Thymus (tissue), 11 donors: Measurements from ENCODE around the gene FOXS1. TPM values are rescaled to one million over a fixed set of nuclear protein-coding genes. Genes with fewer than 3 reads are reported as not detected.

ENCODE experiments used
- DNase-seq, 9 donors: peaks; one replicate each; pipeline ENCODE4 v3.0.0-alpha.2; 2013; ENCODE audit warnings: low spot score in 9 of 9, low read depth in 6 of 9, missing footprints in 1 of 9
- H3K27ac ChIP-seq, 2 donors: one replicate each; pipeline ENCODE4 v1.5.1; 2013; ENCODE audit warnings: control low read depth in 1 of 2, low read depth in 1 of 2, low read length in 1 of 2, mild to moderate bottlenecking in 1 of 2, moderate library complexity in 1 of 2
- H3K27me3 ChIP-seq, 2 donors: one replicate each; pipeline ENCODE4 v1.5.1; 2013; ENCODE audit warnings: low read length in 1 of 2; ENCODE audit not compliant: control insufficient read depth in 2 of 2, insufficient read depth in 1 of 2
- H3K36me3 ChIP-seq, 2 donors: one replicate each; pipeline ENCODE4 v1.5.1; 2013; ENCODE audit warnings: low read length in 1 of 2, mild to moderate bottlenecking in 1 of 2, moderate library complexity in 1 of 2; ENCODE audit not compliant: control insufficient read depth in 2 of 2, insufficient read depth in 2 of 2
- H3K4me1 ChIP-seq, 2 donors: one replicate each; pipeline ENCODE4 v1.5.1; 2013; ENCODE audit warnings: low read length in 2 of 2; ENCODE audit not compliant: control insufficient read depth in 2 of 2, insufficient read depth in 2 of 2
- H3K4me3 ChIP-seq, 2 donors: one replicate each; pipeline ENCODE4 v1.5.1; 2013; ENCODE audit warnings: low read length in 2 of 2, control low read depth in 1 of 2, mild to moderate bottlenecking in 1 of 2
- H3K9me3 ChIP-seq, 2 donors: one replicate each; pipeline ENCODE4 v1.5.1; 2013; ENCODE audit warnings: low read length in 1 of 2, mild to moderate bottlenecking in 1 of 2; ENCODE audit not compliant: control insufficient read depth in 2 of 2, insufficient read depth in 1 of 2
- WGBS: extraction: QIAGEN DNeasy Blood & Tissue Kit; methylation state at CpG from one replicate; pipeline ENCODE4 v1.1.7; 2013; 5-methylcytosine and 5-hydroxymethylcytosine counted together
- polyA plus RNA-seq: library from polyadenylated mRNA; stranded (reverse); fragments of 200-250 nt; gene quantifications from one replicate; pipeline ENCODE4 v1.2.3, GENCODE V29; 2013
- total RNA-seq: library from RNA; stranded (reverse); fragments of 120-200 nt; gene quantifications from one replicate; pipeline ENCODE4 v1.2.4, GENCODE V29; 2013
- donor health status: healthy.

The FOXS1 gene
- total and polyA plus RNA-seq, 2 donors, result 1.2 to 4.7 TPM

- no peaks in the 10 kb centered on the region for H3K9me3 ChIP-seq
- peaks cover 3 to 15% of the 10 kb centered on the region in 2 donors for H3K4me1 ChIP-seq
- H3K36me3 ChIP-seq, result peaks cover 46 to 84% of the 10 kb centered on the region in 2 donors
- WGBS, result 96% methylated on average over 7 of the region's 7 CpGs
- no peaks in the 10 kb centered on the region for H3K27me3 ChIP-seq
- no peak overlapping the region for H3K27ac ChIP-seq
- no peak overlapping the region for H3K4me3 ChIP-seq
- no peak for DNase-seq
These were observed 43.9 kb downstream of the FOXS1 start for GRCh38 chr20:31801508-31801907.

DNA sequence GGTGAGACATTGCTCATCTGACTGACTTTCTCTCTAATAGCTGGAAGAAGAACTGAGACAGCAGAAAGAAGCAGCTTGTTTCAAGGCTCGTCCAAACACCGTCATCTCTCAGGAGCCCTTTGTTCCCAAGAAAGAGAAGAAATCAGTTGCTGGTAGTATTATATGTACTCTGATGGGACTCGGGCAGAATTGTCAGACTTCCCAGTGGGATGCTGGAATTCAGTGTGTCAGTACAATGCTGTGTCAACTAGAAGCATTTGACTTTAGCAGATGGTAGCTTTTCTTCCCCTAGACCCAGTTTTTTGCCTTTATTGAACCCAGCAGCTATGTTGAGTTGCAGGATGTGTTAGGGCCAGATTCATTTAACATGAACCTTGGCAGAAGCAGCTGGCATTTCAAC, 48.0 kb downstream of the FOXS1 start:
- Histone ChIP-seq H3K27ac (no peak overlapping the region), H3K9me3 (no peaks in the 10 kb centered on the region), H3K4me1 (no peaks in the 10 kb centered on the region), H3K36me3 (peaks cover 47 to 83% of the 10 kb centered on the region in 2 donors), H3K27me3 (no peaks in the 10 kb centered on the region), H3K4me3 (no peak overlapping the region)
- 97% methylated on average over 3 of the region's 3 CpGs for WGBS
- no peak for DNase-seq

Other genes with a start within 250 kb of the FOXS1 start
- gene ID1, start 240.3 kb downstream of the FOXS1 start, total RNA-seq, result 39.4 TPM
- 138 TPM for gene ID1, start 240.3 kb downstream of the FOXS1 start, polyA plus RNA-seq
- 4.1 TPM for gene COX4I2, start 207.7 kb downstream of the FOXS1 start, total RNA-seq
- 5.4 TPM for gene COX4I2, start 207.7 kb downstream of the FOXS1 start, polyA plus RNA-seq
- 120 TPM for gene BCL2L1, start 122.7 kb downstream of the FOXS1 start, total RNA-seq
- gene BCL2L1, start 122.7 kb downstream of the FOXS1 start, polyA plus RNA-seq, result 58.3 TPM
- 75.6 TPM for gene TPX2, start 106.3 kb downstream of the FOXS1 start, total RNA-seq
- gene TPX2, start 106.3 kb downstream of the FOXS1 start, polyA plus RNA-seq, result 8.2 TPM
- gene MYLK2, start 26.2 kb downstream of the FOXS1 start, total RNA-seq, result 0.66 TPM
- gene MYLK2, start 26.2 kb downstream of the FOXS1 start, polyA plus RNA-seq, result 1.4 TPM
- gene DUSP15, start 24.9 kb upstream of the FOXS1 start, total RNA-seq, result 0.76 TPM
- gene DUSP15, start 24.9 kb upstream of the FOXS1 start, polyA plus RNA-seq, result 1.6 TPM
- gene TTLL9, start 25.0 kb upstream of the FOXS1 start, total RNA-seq, result 0.05 TPM
- gene TTLL9, start 25.0 kb upstream of the FOXS1 start, polyA plus RNA-seq, result 0.46 TPM
- 11.1 TPM for gene PDRG1, start 106.4 kb upstream of the FOXS1 start, total RNA-seq
- gene PDRG1, start 106.4 kb upstream of the FOXS1 start, polyA plus RNA-seq, result 16.4 TPM
- gene XKR7, start 122.5 kb upstream of the FOXS1 start, total RNA-seq, result under 0.01 TPM
- gene XKR7, start 122.5 kb upstream of the FOXS1 start, polyA plus RNA-seq, result 0.02 TPM
- gene CCM2L, start 164.8 kb upstream of the FOXS1 start, total RNA-seq, result 0.76 TPM
- 3.3 TPM for gene CCM2L, start 164.8 kb upstream of the FOXS1 start, polyA plus RNA-seq
- 25.2 TPM for gene HCK, start 206.6 kb upstream of the FOXS1 start, total RNA-seq
- gene HCK, start 206.6 kb upstream of the FOXS1 start, polyA plus RNA-seq, result 33.3 TPM